ENCODE data around the gene BMP8B.

GRCh38 chr1:39812913-39813312 is 24.2 kb upstream of the BMP8B start:
- TF ChIP-seq CTCF (IDR thresholded peaks at IDR 0.05), result no peak
- no peak for TF ChIP-seq POLR2A (IDR thresholded peaks at IDR 0.05)

Measured in heart left ventricle (tissue), 13 donors.